Right lobe of liver (tissue), 6 donors: Measurements from ENCODE around the gene FGD4. TPM values are rescaled to one million over a fixed set of nuclear protein-coding genes. Genes with fewer than 3 reads are reported as not detected.

Experiments used
- ATAC-seq, 4 donors: fragments of 200-7000 bp; cut with Tn5 transposase; one replicate each; pipeline ENCODE4 v1.9.1; 2020; ENCODE audit warnings: mild to moderate bottlenecking in 4 of 4, moderate library complexity in 4 of 4
- DNase-seq, 3 donors: peaks; one replicate each; pipeline ENCODE4 v3.0.0-alpha.2; 2020
- H3K27ac ChIP-seq, 3 donors: fragments of 200-600 bp; one replicate each; pipeline ENCODE4 v1.8.0; 2022
- H3K27me3 ChIP-seq, 2 donors: fragments of 200-600 bp; one replicate each; pipeline ENCODE4 v1.8.0; 2022
- H3K36me3 ChIP-seq, 4 donors: fragments of 200-600 bp; sonication (generic) in 1 of 4; one replicate each; pipeline versions ENCODE4 v1.5.1 to v1.8.0; 2017 to 2022; ENCODE audit warnings: control low read depth in 1 of 4
- H3K4me1 ChIP-seq, 4 donors: fragments of 200-600 bp; sonication (generic) in 1 of 4; one replicate each; pipeline versions ENCODE4 v1.5.1 to v1.8.0; 2017 to 2022; ENCODE audit warnings: control low read depth in 1 of 4
- H3K4me3 ChIP-seq, 3 donors: fragments of 200-600 bp; one replicate each; pipeline ENCODE4 v1.8.0; 2022
- H3K9me3 ChIP-seq, 4 donors: fragments of 200-600 bp; sonication (generic) in 1 of 4; one replicate each; pipeline versions ENCODE4 v1.5.1 to v1.8.0; 2017 to 2022; ENCODE audit warnings: control low read depth in 1 of 4
- POLR2A ChIP-seq: fragments of 450-650 bp; IDR thresholded peaks from one replicate; pipeline ENCODE4 v1.6.1; 2017; ENCODE audit warnings: antibody characterized with exemption, mild to moderate bottlenecking
- WGBS: methylation state at CpG from one replicate; pipeline ENCODE4 v1.1.6; 2018; ENCODE audit warnings: low coverage, low lambda C conversion rate; ENCODE audit not compliant: insufficient coverage; ENCODE audit errors: missing lambda C conversion rate; 5-methylcytosine and 5-hydroxymethylcytosine counted together
- intact Hi-C, 2 donors: fragments of 100-400 bp; cut with DNase I; formaldehyde crosslinking; loops; one replicate each; pipeline versions ENCODE4 v1.11.2 to v1.14.1; 2022
- total RNA-seq, 6 experiments: library from RNA; depleted of rRNA in 2 of 6; stranded (reverse); fragments of >200 nt in 2 of 6; fragmentation: NEBNext Ultra II Directional in 3 of 6; extraction: Animal tissue kit (Norgen Biotek cat#: 25700) in 3 of 6; gene quantifications; one replicate each; pipeline versions ENCODE4 v1.1.0 to v1.2.4, GENCODE V29; 2016 to 2023
- TF ChIP-seq, protein P1 (sequence below), 4 donors: fragments of 200-600 bp in 3 of 4; fragments of 450-650 bp in 1 of 4; IDR thresholded peaks; one replicate each; pipeline versions ENCODE4 v1.5.1 to v1.8.0; 2016 to 2022; ENCODE audit warnings: antibody characterized with exemption in 4 of 4, mild to moderate bottlenecking in 2 of 4
- donor health status: DM: no; HTN: yes; CAD: no.
- donor health status: DM: no; HTN: no; CAD: no.
- donor health status: DM: no; HTN: no; CAD: no.
- donor health status: DM: no; HTN: yes; CAD: no.
- donor health status: DM: no; HTN: yes; CAD: no.

Gene FGD4
- total RNA-seq, 6 experiments from 2014 or later: 15.1 to 29.3 (median 20.3) TPM

DNA sequence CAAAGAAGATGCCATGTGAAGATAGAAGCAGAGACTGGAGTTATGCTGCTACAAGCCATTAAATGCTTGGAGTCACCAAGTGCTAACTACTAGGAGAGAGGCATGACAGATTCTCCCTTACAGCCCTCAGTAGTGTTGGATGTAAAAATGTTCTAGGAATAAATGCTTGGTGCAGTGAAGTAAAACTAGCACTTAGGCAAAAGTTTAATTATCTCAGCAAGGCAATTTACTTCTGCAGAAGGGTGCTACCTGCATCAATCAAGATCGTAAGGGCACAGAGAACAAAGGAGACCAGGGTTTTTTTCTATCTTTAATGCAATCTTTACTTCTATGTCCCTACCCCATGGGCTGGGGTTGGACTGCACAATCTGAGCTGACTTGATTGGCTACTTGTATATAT, 270.2 kb downstream of the FGD4 start:
- ATAC-seq (no peak), DNase-seq (no peak)
- Histone ChIP-seq H3K4me3 (no peak overlapping the region), H3K27me3 (no peaks in the 10 kb centered on the region), H3K9me3 (no peaks in the 10 kb centered on the region), H3K36me3 (no peaks in the 10 kb centered on the region), H3K27ac (no peak overlapping the region), H3K4me1 (no peaks in the 10 kb centered on the region)
- WGBS: 93% methylated on average over 1 of the region's 1 CpG
- intact Hi-C loops: loop anchor here in 1 of 2 donors (10.0 kb wide), 1 partner anchor 215 kb away; no protein-coding TSS in a partner anchor
- TF ChIP-seq, protein P1, sequence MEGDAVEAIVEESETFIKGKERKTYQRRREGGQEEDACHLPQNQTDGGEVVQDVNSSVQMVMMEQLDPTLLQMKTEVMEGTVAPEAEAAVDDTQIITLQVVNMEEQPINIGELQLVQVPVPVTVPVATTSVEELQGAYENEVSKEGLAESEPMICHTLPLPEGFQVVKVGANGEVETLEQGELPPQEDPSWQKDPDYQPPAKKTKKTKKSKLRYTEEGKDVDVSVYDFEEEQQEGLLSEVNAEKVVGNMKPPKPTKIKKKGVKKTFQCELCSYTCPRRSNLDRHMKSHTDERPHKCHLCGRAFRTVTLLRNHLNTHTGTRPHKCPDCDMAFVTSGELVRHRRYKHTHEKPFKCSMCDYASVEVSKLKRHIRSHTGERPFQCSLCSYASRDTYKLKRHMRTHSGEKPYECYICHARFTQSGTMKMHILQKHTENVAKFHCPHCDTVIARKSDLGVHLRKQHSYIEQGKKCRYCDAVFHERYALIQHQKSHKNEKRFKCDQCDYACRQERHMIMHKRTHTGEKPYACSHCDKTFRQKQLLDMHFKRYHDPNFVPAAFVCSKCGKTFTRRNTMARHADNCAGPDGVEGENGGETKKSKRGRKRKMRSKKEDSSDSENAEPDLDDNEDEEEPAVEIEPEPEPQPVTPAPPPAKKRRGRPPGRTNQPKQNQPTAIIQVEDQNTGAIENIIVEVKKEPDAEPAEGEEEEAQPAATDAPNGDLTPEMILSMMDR (IDR thresholded peaks at IDR 0.05): no peak
- TF ChIP-seq POLR2A: no peak

DNA sequence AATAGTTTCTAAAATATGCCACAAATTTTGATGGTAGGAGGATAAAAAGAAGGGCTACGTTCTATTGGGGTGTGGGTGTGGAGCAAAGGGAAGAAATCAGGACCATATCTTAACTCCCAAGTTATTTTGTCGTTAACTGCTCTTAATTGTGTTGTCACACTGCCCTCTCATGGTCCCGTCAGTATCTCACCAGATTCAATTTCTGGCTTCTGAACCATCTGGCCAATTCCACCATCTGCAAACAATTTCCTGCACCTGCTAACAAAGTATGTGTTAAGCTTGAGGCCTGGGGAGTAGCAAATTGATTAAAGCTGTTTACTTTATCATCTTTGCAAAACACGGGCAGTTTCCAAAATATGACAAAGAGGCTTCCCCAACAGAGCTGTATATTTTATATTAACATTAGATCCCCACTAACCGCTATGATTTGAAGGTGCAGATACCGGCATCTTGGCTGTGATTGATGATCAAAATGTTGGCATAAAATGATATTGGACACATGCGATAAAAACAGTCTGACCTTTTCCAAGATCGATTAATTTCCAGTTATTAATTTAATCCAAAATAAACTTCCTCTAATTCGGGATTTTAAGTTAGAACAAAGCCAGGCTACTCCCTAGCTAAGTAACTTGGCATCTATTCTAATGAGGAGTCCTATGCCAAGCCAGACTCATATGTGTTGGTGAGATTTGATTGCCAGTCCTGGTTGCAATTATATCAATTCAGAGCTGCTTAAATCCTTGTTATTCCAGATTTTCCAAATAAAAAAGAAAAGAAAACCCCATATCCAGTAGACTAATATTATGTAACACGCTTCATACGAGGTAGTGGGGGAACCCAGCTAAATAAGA, 272.8 kb downstream of the FGD4 start:
- H3K27me3 ChIP-seq: no peaks in the 10 kb centered on the region
- no peaks in the 10 kb centered on the region for H3K36me3 ChIP-seq
- DNase-seq (no peak), ATAC-seq (peak; percentile 89 to 96 (median 94))
- no peaks in the 10 kb centered on the region for H3K9me3 ChIP-seq
- no peak overlapping the region for H3K4me3 ChIP-seq
- 31% methylated on average over 11 of the region's 11 CpGs for WGBS
- no peak overlapping the region for H3K27ac ChIP-seq
- no peaks in the 10 kb centered on the region for H3K4me1 ChIP-seq
- TF ChIP-seq, protein P1 (IDR thresholded peaks at IDR 0.05): peak; percentile 50 to 61 (median 54)
- no peak for TF ChIP-seq POLR2A
- intact Hi-C loops: no loop called here

DNA sequence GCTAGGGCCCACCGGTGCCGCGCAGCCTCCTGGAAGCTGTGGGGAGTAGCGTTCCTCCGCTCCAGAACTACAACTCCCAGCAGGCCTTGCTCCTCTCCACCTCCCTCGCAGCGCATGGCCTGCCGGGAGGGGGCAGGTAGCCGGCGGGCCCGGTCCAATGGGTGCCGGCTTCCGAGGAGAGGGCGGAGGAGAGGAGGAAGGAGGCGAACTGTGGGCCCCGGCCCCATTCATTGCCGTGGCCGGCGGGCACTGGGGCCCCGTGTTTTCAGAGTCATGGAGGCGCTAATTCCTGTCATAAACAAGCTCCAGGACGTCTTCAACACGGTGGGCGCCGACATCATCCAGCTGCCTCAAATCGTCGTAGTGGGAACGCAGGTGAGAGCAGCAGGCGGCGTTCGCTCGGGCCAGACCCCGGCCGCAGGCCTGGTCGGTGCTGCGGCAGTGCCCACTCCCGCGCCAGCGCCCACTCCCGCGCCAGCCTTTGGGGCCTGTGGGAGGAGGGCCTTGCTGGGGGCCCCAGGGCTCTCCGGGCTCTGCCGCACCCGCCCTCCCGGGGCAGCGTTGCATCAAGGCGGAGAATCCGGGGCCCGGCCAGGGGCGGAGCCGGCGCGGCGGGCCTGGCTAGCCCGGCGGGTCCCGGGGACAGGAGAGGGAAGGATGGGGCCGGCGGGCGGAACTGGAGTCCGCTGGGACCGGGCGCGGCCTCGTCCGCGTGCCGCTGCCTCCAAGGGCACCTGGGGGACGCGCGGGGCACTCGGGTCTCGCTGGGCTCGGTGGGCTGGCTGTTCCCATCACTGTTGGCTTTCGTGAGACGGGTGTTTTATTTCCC, 279.9 kb downstream of the FGD4 start, which contains the start of gene DNM1L:
DNM1L (plus strand) TSS at position 211 of the 829 bp plus-strand sequence; CDS start at position 274, 63 bp downstream.
- peak; percentile 95 to 99 (median 97) for ATAC-seq
- Histone ChIP-seq H3K27ac (peak within 1 kb of the TSS; percentile 63 to 86 (median 74)), H3K36me3 (no peaks in the 10 kb centered on the region), H3K9me3 (no peaks in the 10 kb centered on the region), H3K4me3 (peak within 1 kb of the TSS; percentile 93 to 99 (median 96)), H3K27me3 (no peaks in the 10 kb centered on the region), H3K4me1 (peaks cover 0 to 19% (median 6%) of the 10 kb centered on the region in 4 donors)
- TF ChIP-seq, protein P1 (IDR thresholded peaks at IDR 0.05): peak in 2 of 4 donors; percentile 11 to 17
- TF ChIP-seq POLR2A: peak; percentile 97
- intact Hi-C loops: no loop called here
- peak; percentile 97 for DNase-seq
- WGBS: 0% methylated on average over 9 of the region's 76 CpGs

DNA sequence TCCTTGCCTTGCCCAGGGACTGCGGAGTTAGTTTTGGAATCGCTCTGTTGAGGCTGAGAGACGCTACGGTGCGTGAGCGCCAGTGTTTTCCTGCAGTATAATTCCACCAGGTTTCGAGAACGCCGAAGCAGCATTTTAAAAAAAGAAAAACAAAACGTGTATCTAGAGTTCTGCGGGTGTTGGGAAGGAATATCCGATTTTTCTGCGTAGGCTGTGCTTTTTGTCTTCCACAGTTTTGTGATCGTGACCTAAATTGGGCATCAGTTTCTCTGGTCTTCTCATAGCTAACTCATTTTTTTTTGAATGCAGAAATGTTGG, 280.5 kb downstream of the FGD4 start:
- under 1% methylated on average over 14 of the region's 14 CpGs for whole genome bisulfite sequencing
- Histone ChIP-seq H3K9me3 (no peaks in the 10 kb centered on the region), H3K36me3 (no peaks in the 10 kb centered on the region), H3K4me1 (peaks cover 0 to 19% (median 6%) of the 10 kb centered on the region in 4 donors), H3K27ac (peak overlapping the region; percentile 63 to 86 (median 74)), H3K27me3 (no peaks in the 10 kb centered on the region), H3K4me3 (peak overlapping the region; percentile 93 to 99 (median 96))
- TF ChIP-seq, protein P1 (IDR thresholded peaks at IDR 0.05): no peak
- no peak for TF ChIP-seq POLR2A
- DNase-seq: no peak
- no peak for ATAC-seq
- intact Hi-C loops: no loop called here
